ENCODE data around the gene ANKRD18B.
"Not testable (repeated sequence)": the region's sequence is repeated elsewhere in the genome, so short reads cannot be mapped to it uniquely, and the experiment has no call there.

- TF ChIP-seq ZFP3 (CRISPR knock-in tag; IDR thresholded peaks at IDR 0.05); PATZ1 (CRISPR knock-in tag; IDR thresholded peaks at IDR 0.05; ENCODE audit: borderline replicate concordance); ARNTL (CRISPR knock-in tag; IDR thresholded peaks at IDR 0.05; ENCODE audit: borderline replicate concordance, low read depth); ZFP30 (CRISPR knock-in tag; IDR thresholded peaks at IDR 0.05); TOX (CRISPR knock-in tag; IDR thresholded peaks at IDR 0.05; ENCODE audit: borderline replicate concordance); ZNF565 (CRISPR knock-in tag; conservative IDR thresholded peaks at IDR 0.05; ENCODE audit: low read depth); ESRRG (CRISPR knock-in tag; IDR thresholded peaks at IDR 0.05); SNAI2 (CRISPR knock-in tag; IDR thresholded peaks at IDR 0.05); OSR1 (CRISPR knock-in tag; IDR thresholded peaks at IDR 0.05); PPARA (CRISPR knock-in tag; IDR thresholded peaks at IDR 0.05; ENCODE audit: borderline replicate concordance); ISL1 (CRISPR knock-in tag; IDR thresholded peaks at IDR 0.05); ZC3H10 (CRISPR knock-in tag; IDR thresholded peaks at IDR 0.05): not testable (repeated sequence)
Observed at GRCh38 chr9:33543463-33543862, 19.4 kb downstream of the ANKRD18B start.

Data from SK-N-SH treated with all-trans-retinoic acid at 6 μM for 48 hours (cell line).